ENCODE data around the gene AGAP2. TPM values are rescaled to one million over a fixed set of nuclear protein-coding genes. Genes with fewer than 3 reads are reported as not detected.
A peak's percentile ranks its signal among the peaks of the same experiment; 100 is the strongest.

The AGAP2 gene
- total RNA-seq, 2 donors from 2014 or later = 0.33 to 1.0 TPM

- Histone ChIP-seq H3K36me3 (replicated peaks in 1 of 2; ENCODE audit: insufficient read depth in 1 of 2, low read depth in 2 of 2) (no peaks in the 10 kb centered on the region), H3K27me3 (peaks cover 11 to 46% of the 10 kb centered on the region in 2 donors), H3K4me3 (no peak overlapping the region), H3K4me1 (peaks cover 38% of the 10 kb centered on the region), H3K27ac (no peak overlapping the region), H3K9me3 (no peaks in the 10 kb centered on the region)
- WGBS, 2 donors = 40 to 46% methylated on average over 4 to 10 of the region's 10 CpGs
- DNase-seq = no peak
- TF ChIP-seq POLR2A (IDR thresholded peaks at IDR 0.05) = no peak
- TF ChIP-seq CTCF (IDR thresholded peaks at IDR 0.05) = no peak
- intact Hi-C loops (cut with DNase I) = no loop called here
- no peak for ATAC-seq
These were observed 1.5 kb upstream of the AGAP2 start for GRCh38 chr12:57739914-57740538.

- H3K27me3 ChIP-seq = peaks cover 11 to 48% of the 10 kb centered on the region in 2 donors
- no peaks in the 10 kb centered on the region for H3K36me3 ChIP-seq (replicated peaks in 1 of 2; ENCODE audit: insufficient read depth in 1 of 2, low read depth in 2 of 2)
- no peak for TF ChIP-seq POLR2A (IDR thresholded peaks at IDR 0.05)
- TF ChIP-seq CTCF (IDR thresholded peaks at IDR 0.05) = no peak
- no peak overlapping the region for H3K27ac ChIP-seq
- 18 to 24% methylated on average over 7 of the region's 7 CpGs for WGBS, 2 donors
- no peak overlapping the region for H3K4me3 ChIP-seq
- peaks cover 36% of the 10 kb centered on the region for H3K4me1 ChIP-seq
- DNase-seq (no peak), ATAC-seq (no peak)
- intact Hi-C loops (cut with DNase I) = no loop called here
- H3K9me3 ChIP-seq = no peaks in the 10 kb centered on the region
These were observed 845 bp upstream of the AGAP2 start for GRCh38 chr12:57739387-57739786.

GRCh38 chr12:57737467-57738460, 778 bp downstream of the AGAP2 start:
- H3K27ac ChIP-seq = no peak overlapping the region
- H3K9me3 ChIP-seq = no peaks in the 10 kb centered on the region
- intact Hi-C loops (cut with DNase I) = no loop called here
- DNase-seq (peak in 1 of 4 donors; percentile 38), ATAC-seq (peak; percentile 26)
- H3K4me3 ChIP-seq = no peak overlapping the region
- H3K4me1 ChIP-seq = peaks cover 31% of the 10 kb centered on the region
- H3K36me3 ChIP-seq (replicated peaks in 1 of 2; ENCODE audit: insufficient read depth in 1 of 2, low read depth in 2 of 2) = no peaks in the 10 kb centered on the region
- TF ChIP-seq POLR2A (IDR thresholded peaks at IDR 0.05) = no peak
- peak in 4 of 7 experiments; percentile 8 to 21 (median 12) for TF ChIP-seq CTCF (IDR thresholded peaks at IDR 0.05)
- 15% methylated on average over 72 of the region's 110 CpGs; no CpG with 5 or more reads in 1 of the 2 donors for WGBS, 2 donors
- H3K27me3 ChIP-seq = peaks cover 11 to 48% of the 10 kb centered on the region in 2 donors

GRCh38 chr12:57736741-57737466, 1.6 kb downstream of the AGAP2 start:
- Histone ChIP-seq H3K9me3 (no peaks in the 10 kb centered on the region), H3K27ac (no peak overlapping the region), H3K27me3 (peaks cover 11 to 48% of the 10 kb centered on the region in 2 donors), H3K4me1 (peaks cover 31% of the 10 kb centered on the region), H3K36me3 (replicated peaks in 1 of 2; ENCODE audit: insufficient read depth in 1 of 2, low read depth in 2 of 2) (no peaks in the 10 kb centered on the region), H3K4me3 (no peak overlapping the region)
- intact Hi-C loops (cut with DNase I) = no loop called here
- no peak for ATAC-seq
- 17 to 19% methylated on average over 23 to 31 of the region's 31 CpGs for WGBS, 2 donors
- DNase-seq = no peak
- no peak for TF ChIP-seq CTCF (IDR thresholded peaks at IDR 0.05)
- no peak for TF ChIP-seq POLR2A (IDR thresholded peaks at IDR 0.05)
